GM12891 (cell line): ENCODE measurements around the gene POLA1.
A peak's percentile ranks its signal among the peaks of the same experiment; 100 is the strongest.
"Not testable (repeated sequence)": the region's sequence is repeated elsewhere in the genome, so short reads cannot be mapped to it uniquely, and the experiment has no call there.

Experiments used
- DNase-seq: peaks from one replicate; pipeline ENCODE4 v3.0.0; 2011; ENCODE audit warnings: low spot score; ENCODE audit not compliant: insufficient read length
- FAIRE-seq: peaks from 2 replicates; lab custom pipeline; 2011; peaks lifted over from hg19 to GRCh38; lab: Jason Lieb, UNC
- PAX5 ChIP-seq: IDR thresholded peaks from 2 replicates; pipeline ENCODE4 v1.6.1; 2011; ENCODE audit warnings: low read length, moderate library complexity, mild to moderate bottlenecking; ENCODE audit not compliant: insufficient read depth, severe bottlenecking
- POLR2A ChIP-seq: IDR thresholded peaks from 2 replicates; pipeline ENCODE4 v1.6.1; 2011; ENCODE audit warnings: low read depth, low read length, control low read depth
- POLR2AphosphoS5 ChIP-seq: IDR thresholded peaks from 2 replicates; pipeline ENCODE4 v1.6.1; 2011; ENCODE audit warnings: low read depth, low read length, control low read depth
- POU2F2 ChIP-seq: IDR thresholded peaks from 2 replicates; pipeline ENCODE4 v1.6.1; 2011; ENCODE audit warnings: low read depth, mild to moderate bottlenecking, control low read depth, low read length, moderate library complexity
- SPI1 ChIP-seq: IDR thresholded peaks from 2 replicates; pipeline ENCODE4 v1.6.1; 2011; ENCODE audit warnings: low read depth, low read length, control low read depth
- TAF1 ChIP-seq: IDR thresholded peaks from 2 replicates; pipeline ENCODE4 v1.6.1; 2011; ENCODE audit warnings: low read depth, low read length, control low read depth

POLA1 gene

GRCh38 chrX:24862343-24862742 lies 168.6 kb downstream of the POLA1 start:
- FAIRE-seq (no peak), DNase-seq (no peak)
- TF ChIP-seq POLR2A (no peak), POU2F2 (no peak), TAF1 (no peak), POLR2AphosphoS5 (no peak), SPI1 (no peak), PAX5 (no peak)

DNA sequence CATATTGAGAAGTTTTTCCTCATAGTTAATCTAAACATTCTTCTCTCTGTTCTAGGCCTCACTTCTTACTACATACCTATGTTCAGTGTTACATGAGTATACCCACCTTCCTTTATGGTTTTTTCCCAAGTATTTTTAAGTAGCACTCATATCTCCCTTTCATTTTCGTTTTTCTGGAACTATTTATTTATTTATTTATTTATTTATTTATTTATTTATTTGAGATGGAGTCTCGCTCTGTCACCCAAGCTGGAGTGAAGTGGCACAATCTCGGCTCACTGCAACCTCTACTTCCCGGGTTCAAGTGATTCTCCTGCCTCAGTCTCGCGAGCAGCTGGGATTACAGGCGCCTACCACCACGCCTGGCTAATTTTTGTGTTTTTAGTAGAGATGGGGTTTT lies 170.1 kb downstream of the POLA1 start:
- not testable (repeated sequence) for DNase-seq, FAIRE-seq

DNA sequence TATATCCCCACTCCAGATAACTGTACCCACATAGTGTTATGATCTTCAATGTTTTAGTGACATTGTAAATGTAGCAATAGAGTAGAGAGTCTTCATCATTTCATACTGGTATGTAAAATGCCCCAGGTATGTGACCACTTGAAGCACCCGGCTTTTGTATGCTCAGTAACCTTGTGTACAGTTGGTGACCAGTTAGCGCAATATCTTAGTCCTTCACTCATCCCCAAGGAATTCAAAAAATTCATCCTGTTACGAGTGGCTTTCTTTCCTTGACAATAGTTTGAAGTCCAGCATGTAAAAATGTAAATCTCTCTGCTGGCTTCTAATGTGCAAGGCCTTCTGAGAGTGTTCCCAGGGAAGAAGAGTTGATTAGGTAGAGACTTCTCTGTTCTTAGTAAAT lies 176.4 kb downstream of the POLA1 start:
- FAIRE-seq (peak; percentile 48), DNase-seq (no peak)
- no peak for TF ChIP-seq PAX5
- no peak for TF ChIP-seq POU2F2
- no peak for TF ChIP-seq SPI1
- no peak for TF ChIP-seq TAF1
- TF ChIP-seq POLR2A: no peak
- TF ChIP-seq POLR2AphosphoS5: no peak

DNA sequence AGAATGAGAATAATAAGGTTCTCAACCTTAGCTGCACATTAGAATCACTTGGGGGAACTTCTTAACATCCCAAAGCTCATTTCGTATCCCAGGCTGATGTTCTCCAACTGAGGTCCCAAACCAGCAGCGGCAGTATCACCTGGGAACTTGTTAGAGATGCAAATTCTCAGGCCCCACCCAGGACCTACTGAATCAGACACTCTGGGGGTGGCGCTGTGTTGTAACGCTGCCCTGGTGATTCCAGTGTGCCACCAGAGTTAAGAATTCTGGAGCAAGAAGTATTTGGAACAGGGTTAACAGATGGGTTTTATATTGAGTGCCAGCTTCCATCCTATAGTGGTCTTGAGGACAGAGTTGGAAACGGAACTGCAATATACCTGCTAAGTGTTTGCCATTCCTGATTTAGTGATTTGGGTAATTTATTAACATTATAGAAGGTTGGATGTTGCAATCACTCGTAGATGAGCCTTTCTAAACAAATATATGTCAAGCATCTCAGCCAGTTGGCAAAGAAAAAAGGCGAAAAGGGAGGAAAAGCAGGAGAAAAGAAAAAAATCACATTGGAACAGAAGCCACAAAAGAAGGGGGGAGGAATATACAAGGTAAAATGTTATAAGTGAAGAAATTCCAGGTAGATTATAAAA lies 181.0 kb downstream of the POLA1 start:
- DNase-seq (no peak), FAIRE-seq (no peak)
- no peak for TF ChIP-seq PAX5
- TF ChIP-seq POU2F2: no peak

- TF ChIP-seq POLR2AphosphoS5 (no peak), PAX5 (no peak), POLR2A (no peak), POU2F2 (no peak), SPI1 (no peak), TAF1 (no peak)
- DNase-seq (no peak), FAIRE-seq (no peak)
These were observed 183.0 kb downstream of the POLA1 start for GRCh38 chrX:24876530-24877287.

GRCh38 chrX:24877288-24877664 lies 183.6 kb downstream of the POLA1 start:
- FAIRE-seq (no peak), DNase-seq (no peak)
- no peak for TF ChIP-seq POU2F2
- TF ChIP-seq POLR2A: no peak
- TF ChIP-seq SPI1: no peak
- no peak for TF ChIP-seq POLR2AphosphoS5
- TF ChIP-seq PAX5: no peak
- no peak for TF ChIP-seq TAF1

GRCh38 chrX:24877854-24878650 lies 184.3 kb downstream of the POLA1 start:
- FAIRE-seq (no peak), DNase-seq (no peak)
- TF ChIP-seq TAF1 (no peak), POLR2A (no peak), POU2F2 (no peak), PAX5 (no peak), SPI1 (no peak), POLR2AphosphoS5 (no peak)

DNA sequence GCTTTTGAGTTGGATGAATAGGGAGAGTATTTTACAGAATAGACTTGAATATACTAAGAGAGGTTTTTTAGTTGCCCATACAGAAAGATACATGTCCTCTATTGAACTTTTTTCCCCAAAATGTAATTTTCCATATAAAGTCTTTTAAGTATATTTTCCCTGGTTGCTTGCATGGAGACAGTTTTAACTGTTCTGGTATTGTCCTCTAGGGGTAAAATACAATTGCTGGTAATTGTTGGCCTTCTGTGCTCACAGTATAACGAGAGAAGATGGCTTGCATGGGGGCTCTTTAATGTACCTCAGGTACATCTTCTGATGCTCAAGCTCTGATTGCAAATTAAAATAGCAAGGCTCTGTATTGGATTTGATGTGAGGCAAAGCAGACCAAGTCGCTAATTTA lies 186.0 kb downstream of the POLA1 start:
- no peak for DNase-seq
- no peak for FAIRE-seq
- TF ChIP-seq POU2F2: no peak
- no peak for TF ChIP-seq PAX5
- TF ChIP-seq POLR2A: no peak
- no peak for TF ChIP-seq TAF1
- TF ChIP-seq SPI1: no peak
- no peak for TF ChIP-seq POLR2AphosphoS5

GRCh38 chrX:24886916-24887315 lies 193.2 kb downstream of the POLA1 start:
- no peak for FAIRE-seq
- DNase-seq: no peak
- TF ChIP-seq POLR2AphosphoS5 (no peak), TAF1 (no peak), POLR2A (no peak), PAX5 (no peak), SPI1 (no peak), POU2F2 (no peak)

DNA sequence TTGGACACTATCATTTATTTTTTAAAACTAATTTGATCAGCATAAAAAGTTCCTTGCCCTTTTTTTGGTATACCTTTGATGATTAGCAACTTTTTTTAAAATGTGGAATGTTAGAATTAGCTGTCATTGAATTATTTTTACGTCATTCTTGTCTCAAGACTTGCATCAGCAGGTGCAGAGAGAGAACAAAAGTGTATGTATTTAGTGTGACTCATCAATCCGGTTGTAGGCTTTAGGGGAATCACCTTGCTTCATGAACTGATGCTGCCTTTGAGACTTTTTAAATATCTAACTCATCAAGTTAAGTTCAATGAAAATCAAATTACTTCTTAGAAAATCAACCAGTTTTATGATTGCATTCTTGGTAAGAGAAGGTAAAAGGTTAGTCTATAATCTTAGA lies 197.0 kb downstream of the POLA1 start:
- TF ChIP-seq TAF1 (no peak), SPI1 (no peak), PAX5 (no peak), POU2F2 (no peak), POLR2A (no peak), POLR2AphosphoS5 (no peak)
- FAIRE-seq (no peak), DNase-seq (no peak)
